Pancreas (tissue), 10 donors: ENCODE data around the gene LPAR1. TPM values are rescaled to one million over a fixed set of nuclear protein-coding genes. Genes with fewer than 3 reads are reported as not detected.

Experiments used
- ATAC-seq, 4 donors: fragments of 200-7000 bp; cut with Tn5 transposase; one replicate each; pipeline versions ENCODE4 v1.8.0 to v1.9.1; 2020; ENCODE audit warnings: mild to moderate bottlenecking in 4 of 4, moderate library complexity in 4 of 4
- DNase-seq, 6 donors: peaks; one replicate each; pipeline ENCODE4 v3.0.0-alpha.2; 2020
- FAIRE-seq: peaks from 2 replicates; lab custom pipeline; 2012; peaks lifted over from hg19 to GRCh38; lab: Jason Lieb, UNC
- H3K27ac ChIP-seq, 4 donors: fragments of 200-600 bp; sonication (generic); 1 replicate in 3 of 4; 2 replicates in 1 of 4; pipeline versions ENCODE4 v1.5.0 to v1.8.0; 2020
- H3K27me3 ChIP-seq, 4 donors: fragments of 200-600 bp; one replicate each; pipeline ENCODE4 v1.8.0; 2021
- H3K36me3 ChIP-seq, 3 donors: fragments of 200-600 bp; sonication (generic) in 1 of 3; one replicate each; pipeline versions ENCODE4 v1.5.0 to v1.8.0; 2020 to 2021
- H3K4me1 ChIP-seq, 3 donors: fragments of 200-600 bp; one replicate each; pipeline ENCODE4 v1.8.0; 2021
- H3K4me3 ChIP-seq, 4 donors: fragments of 200-600 bp; sonication (generic) in 2 of 4; one replicate each; pipeline versions ENCODE4 v1.5.0 to v1.8.0; 2020 to 2021
- H3K9me3 ChIP-seq, 4 donors: fragments of 200-600 bp; one replicate each; pipeline ENCODE4 v1.8.0; 2021
- WGBS, 2 donors: extraction: QIAGEN DNeasy Blood & Tissue Kit; methylation state at CpG; one replicate each; pipeline ENCODE4 v1.1.7; 2013; 5-methylcytosine and 5-hydroxymethylcytosine counted together
- intact Hi-C, 3 donors: fragments of 100-400 bp; cut with DNase I; formaldehyde crosslinking; loops; one replicate each; pipeline versions ENCODE4 v1.11.1 to v1.14.2; 2022
- polyA plus RNA-seq, 2 donors: library from polyadenylated mRNA; stranded (reverse); fragments of 200-250 nt; gene quantifications; one replicate each; pipeline ENCODE4 v1.2.3, GENCODE V29; 2013
- total RNA-seq, 6 donors: library from RNA; stranded (reverse); fragmentation: NEBNext Ultra II Directional in 4 of 6; extraction: Animal tissue kit (Norgen Biotek cat#: 25700) in 4 of 6; gene quantifications; one replicate each; pipeline versions ENCODE4 v1.2.1 to v1.2.4, GENCODE V29; 2021 to 2023
- TF ChIP-seq, protein P1 (sequence below), 4 donors: fragments of 200-600 bp; sonication (generic) in 3 of 4; IDR thresholded peaks; one replicate each; pipeline versions ENCODE4 v1.5.0 to v1.8.0; 2021; ENCODE audit warnings: antibody characterized with exemption in 4 of 4
- donor health status: healthy with polysubstance abuse.
- donor health status: DM: no; HTN: no; CAD: no; lungs with moderate emphysema.
- donor health status: DM: no; HTN: no; CAD: no.
- donor health status: control.
- donor health status: control.
- donor health status: Bipolar disorder and iron deficiency.
- donor health status: DM: yes; HTN: yes; CAD: no.
- donor health status: DM: no; HTN: no; CAD: no.
- donor health status: DM: no; HTN: no; CAD: no.
- donor health status: DM: yes; HTN: yes; CAD: no.

Gene LPAR1
- total and polyA plus RNA-seq, 8 donors = 3.8 to 11.4 (median 5.2) TPM

DNA sequence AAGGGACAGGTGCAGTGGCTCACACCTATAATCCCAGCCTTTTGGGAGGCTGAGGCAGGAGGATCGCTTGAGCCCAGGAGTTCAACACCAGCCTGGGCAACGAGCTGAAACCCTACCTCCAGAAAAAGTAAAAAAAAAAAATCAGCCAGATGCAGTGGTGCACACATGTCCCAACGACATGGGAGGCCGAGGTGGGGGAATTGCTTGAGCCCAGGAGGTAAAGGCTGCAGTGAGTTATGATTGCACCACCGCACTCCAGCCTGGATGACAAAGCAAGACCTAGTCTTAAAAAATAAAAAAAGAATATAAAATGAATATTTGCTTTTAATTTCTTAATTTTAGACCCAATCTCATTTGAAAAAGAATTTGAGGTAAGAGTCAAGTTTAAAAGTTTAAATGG lies 143.5 kb downstream of the LPAR1 start:
- TF ChIP-seq, protein P1, sequence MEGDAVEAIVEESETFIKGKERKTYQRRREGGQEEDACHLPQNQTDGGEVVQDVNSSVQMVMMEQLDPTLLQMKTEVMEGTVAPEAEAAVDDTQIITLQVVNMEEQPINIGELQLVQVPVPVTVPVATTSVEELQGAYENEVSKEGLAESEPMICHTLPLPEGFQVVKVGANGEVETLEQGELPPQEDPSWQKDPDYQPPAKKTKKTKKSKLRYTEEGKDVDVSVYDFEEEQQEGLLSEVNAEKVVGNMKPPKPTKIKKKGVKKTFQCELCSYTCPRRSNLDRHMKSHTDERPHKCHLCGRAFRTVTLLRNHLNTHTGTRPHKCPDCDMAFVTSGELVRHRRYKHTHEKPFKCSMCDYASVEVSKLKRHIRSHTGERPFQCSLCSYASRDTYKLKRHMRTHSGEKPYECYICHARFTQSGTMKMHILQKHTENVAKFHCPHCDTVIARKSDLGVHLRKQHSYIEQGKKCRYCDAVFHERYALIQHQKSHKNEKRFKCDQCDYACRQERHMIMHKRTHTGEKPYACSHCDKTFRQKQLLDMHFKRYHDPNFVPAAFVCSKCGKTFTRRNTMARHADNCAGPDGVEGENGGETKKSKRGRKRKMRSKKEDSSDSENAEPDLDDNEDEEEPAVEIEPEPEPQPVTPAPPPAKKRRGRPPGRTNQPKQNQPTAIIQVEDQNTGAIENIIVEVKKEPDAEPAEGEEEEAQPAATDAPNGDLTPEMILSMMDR (IDR thresholded peaks at IDR 0.05) = no peak
- Histone ChIP-seq H3K27ac (no peak overlapping the region), H3K36me3 (no peaks in the 10 kb centered on the region), H3K4me1 (peaks cover 0 to 3% (median 0%) of the 10 kb centered on the region in 3 donors), H3K27me3 (no peaks in the 10 kb centered on the region), H3K9me3 (no peaks in the 10 kb centered on the region), H3K4me3 (no peak overlapping the region)
- WGBS, 2 donors = 92 to 95% methylated on average over 5 of the region's 5 CpGs
- ATAC-seq (no peak), FAIRE-seq (no peak), DNase-seq (no peak)
- intact Hi-C loops = no loop called here

DNA sequence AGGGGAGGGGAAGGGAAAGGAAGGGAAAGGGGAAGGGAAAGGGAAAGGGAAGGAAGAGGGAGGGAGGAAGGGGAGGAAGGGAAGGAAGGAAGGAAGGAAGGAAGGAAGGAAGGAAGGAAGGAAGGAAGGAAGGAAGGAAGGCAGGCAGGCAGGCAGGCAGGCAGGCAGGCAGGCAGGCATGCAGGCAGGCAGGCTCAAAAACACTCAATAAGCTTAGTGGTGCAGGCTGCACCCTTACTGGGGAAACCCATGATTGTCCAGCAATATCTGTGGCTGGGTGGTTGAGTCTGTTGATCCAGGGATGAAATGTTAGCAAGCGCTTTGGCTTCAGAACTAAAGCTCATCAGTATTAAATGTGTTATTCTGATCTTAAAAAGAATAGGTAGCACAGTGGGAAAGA lies 145.6 kb downstream of the LPAR1 start:
- no peak for ATAC-seq
- H3K4me1 ChIP-seq = peaks cover 0 to 3% (median 0%) of the 10 kb centered on the region in 3 donors
- DNase-seq = no peak
- no peak overlapping the region for H3K27ac ChIP-seq
- no peaks in the 10 kb centered on the region for H3K27me3 ChIP-seq
- no peaks in the 10 kb centered on the region for H3K9me3 ChIP-seq
- FAIRE-seq = no peak
- TF ChIP-seq, protein P1 (IDR thresholded peaks at IDR 0.05) = no peak
- WGBS, 2 donors = 95 to 96% methylated on average over 1 of the region's 1 CpG
- H3K4me3 ChIP-seq = no peak overlapping the region
- intact Hi-C loops = no loop called here
- H3K36me3 ChIP-seq = no peaks in the 10 kb centered on the region

DNA sequence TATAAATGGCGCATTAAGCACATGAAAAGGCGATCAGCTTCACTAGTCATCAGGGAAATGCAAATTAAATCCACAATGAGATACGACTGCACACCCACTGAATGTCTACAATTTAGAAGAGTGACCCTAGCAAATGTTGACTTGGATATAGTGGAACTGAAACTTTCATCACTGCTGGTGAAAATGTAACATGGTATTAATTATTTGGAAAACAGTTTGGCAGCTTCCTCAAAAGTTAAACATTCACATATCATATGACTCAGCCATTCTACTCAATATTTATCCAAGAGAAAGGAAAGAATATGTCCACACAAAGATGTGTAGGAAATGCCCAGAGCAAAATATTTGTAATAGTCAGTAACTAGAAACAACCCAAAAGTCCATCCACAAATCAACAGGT lies 146.5 kb downstream of the LPAR1 start:
- H3K9me3 ChIP-seq = no peaks in the 10 kb centered on the region
- WGBS, 2 donors = 68 to 88% methylated on average over 3 of the region's 3 CpGs
- H3K4me3 ChIP-seq = no peak overlapping the region
- H3K27ac ChIP-seq = peak overlapping the region in 2 of 4 donors; percentile 54 to 57
- no peaks in the 10 kb centered on the region for H3K36me3 ChIP-seq
- intact Hi-C loops = no loop called here
- FAIRE-seq (no peak), DNase-seq (no peak), ATAC-seq (peak; percentile 35 to 85 (median 70))
- TF ChIP-seq, protein P1 (IDR thresholded peaks at IDR 0.05) = no peak
- H3K4me1 ChIP-seq = peaks cover 0 to 4% (median 0%) of the 10 kb centered on the region in 3 donors
- no peaks in the 10 kb centered on the region for H3K27me3 ChIP-seq

DNA sequence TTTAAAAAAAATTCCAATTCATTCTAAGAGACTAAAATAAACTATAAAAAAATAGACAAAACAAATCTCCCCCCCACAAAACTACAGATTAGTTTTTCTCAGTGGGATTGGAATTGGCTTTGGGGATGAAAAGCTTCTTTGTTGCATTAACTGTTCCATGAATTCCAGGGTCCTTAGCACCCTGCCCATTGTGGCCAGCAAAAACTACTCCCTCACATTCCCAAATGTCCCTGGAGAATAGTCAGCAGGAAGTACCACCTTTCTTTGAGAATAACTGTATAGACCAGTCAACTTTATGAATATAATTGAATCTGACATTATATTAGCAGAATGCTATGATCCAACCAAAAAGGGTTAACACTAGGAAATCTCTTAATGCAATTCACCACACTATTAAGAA lies 147.9 kb downstream of the LPAR1 start:
- Histone ChIP-seq H3K36me3 (no peaks in the 10 kb centered on the region), H3K4me1 (peaks cover 0 to 7% (median 0%) of the 10 kb centered on the region in 3 donors), H3K27ac (no peak overlapping the region), H3K4me3 (no peak overlapping the region), H3K27me3 (no peaks in the 10 kb centered on the region), H3K9me3 (no peaks in the 10 kb centered on the region)
- ATAC-seq (no peak), DNase-seq (no peak), FAIRE-seq (no peak)
- intact Hi-C loops = no loop called here
- TF ChIP-seq, protein P1 (IDR thresholded peaks at IDR 0.05) = no peak

DNA sequence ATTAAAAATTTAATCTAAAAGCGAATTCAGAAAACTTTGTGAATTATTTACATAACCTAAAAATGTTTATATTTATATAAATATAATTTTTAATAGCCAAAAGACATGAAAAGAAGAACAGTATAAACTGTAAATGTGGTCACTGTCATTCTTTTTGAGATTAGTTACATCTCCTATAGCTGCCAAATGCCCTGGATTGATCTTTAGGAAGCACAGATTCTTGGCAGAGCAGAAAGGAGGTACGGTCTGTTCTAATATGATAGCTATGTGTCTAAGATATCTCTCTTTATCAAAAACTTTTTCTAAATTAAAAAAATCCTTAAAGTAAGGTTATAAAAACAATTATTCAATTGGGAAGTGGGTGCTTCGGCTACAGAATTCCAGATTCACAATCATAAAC lies 151.0 kb downstream of the LPAR1 start:
- no peak for FAIRE-seq
- H3K27me3 ChIP-seq = no peaks in the 10 kb centered on the region
- WGBS, 2 donors = 80 to 83% methylated on average over 3 of the region's 3 CpGs
- ATAC-seq = no peak
- DNase-seq = no peak
- H3K27ac ChIP-seq = no peak overlapping the region
- no peak overlapping the region for H3K4me3 ChIP-seq
- intact Hi-C loops = no loop called here
- peaks cover 0 to 7% (median 0%) of the 10 kb centered on the region in 3 donors for H3K4me1 ChIP-seq
- TF ChIP-seq, protein P1 (IDR thresholded peaks at IDR 0.05) = no peak
- H3K36me3 ChIP-seq = no peaks in the 10 kb centered on the region
- no peaks in the 10 kb centered on the region for H3K9me3 ChIP-seq
